ENCODE results near the gene C17orf50.

C17orf50 gene

GRCh38 chr17:35773679-35774425, 13.2 kb downstream of the C17orf50 start:
- Histone ChIP-seq H3K9me3 (ENCODE audit: insufficient read depth, low read length) (no peaks in the 10 kb centered on the region; the same call in 1 of the 2 replicates), H3K4me3 (ENCODE audit: insufficient read length, low read depth) (no peak overlapping the region), H3K36me3 (ENCODE audit: insufficient read depth, insufficient read length, low read length) (no peaks in the 10 kb centered on the region), H3K4me1 (ENCODE audit: insufficient read depth, insufficient read length) (peaks cover 23% of the 10 kb centered on the region), H3K27me3 (ENCODE audit: insufficient read depth, insufficient read length) (no peaks in the 10 kb centered on the region), H3K9ac (ENCODE audit: insufficient read length, low read depth) (peak overlapping the region; percentile 8)
- no peak for DNase-seq (ENCODE audit: low read depth, low spot score)
- TF ChIP-seq YY1 (IDR thresholded peaks at IDR 0.05; ENCODE audit: insufficient read depth, insufficient read length), result no peak
- TF ChIP-seq ZNF274 (IDR thresholded peaks at IDR 0.05; ENCODE audit: low read depth, low read length), result no peak
- no peak for TF ChIP-seq SUZ12 (IDR thresholded peaks at IDR 0.05; ENCODE audit: extremely low read depth, insufficient read depth, insufficient read length)

DNA sequence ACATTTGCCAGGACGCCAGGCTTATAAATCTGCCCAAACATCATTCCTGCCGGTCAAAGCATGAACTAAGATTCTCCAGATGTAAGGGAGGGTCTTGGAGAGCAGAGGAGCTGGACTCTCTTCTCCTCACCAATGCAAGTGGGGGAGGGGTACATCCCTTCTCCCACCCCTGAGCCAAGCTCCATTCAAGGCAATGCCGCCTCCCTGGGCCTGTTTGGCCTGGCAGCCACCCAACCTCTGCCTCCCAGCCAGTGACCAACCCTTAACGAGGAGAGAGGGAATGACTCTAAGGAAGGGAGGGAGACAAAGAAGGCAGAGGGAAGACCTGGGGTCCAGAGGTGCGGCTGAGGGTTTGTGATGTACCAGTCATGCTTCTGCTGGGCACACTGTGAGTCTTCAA, 13.8 kb downstream of the C17orf50 start:
- Histone ChIP-seq H3K36me3 (ENCODE audit: insufficient read depth, insufficient read length, low read length) (no peaks in the 10 kb centered on the region), H3K9me3 (ENCODE audit: insufficient read depth, low read length) (no peaks in the 10 kb centered on the region; the same call in 1 of the 2 replicates), H3K4me1 (ENCODE audit: insufficient read depth, insufficient read length) (peaks cover 23% of the 10 kb centered on the region), H3K4me3 (ENCODE audit: insufficient read length, low read depth) (no peak overlapping the region), H3K27me3 (ENCODE audit: insufficient read depth, insufficient read length) (no peaks in the 10 kb centered on the region), H3K9ac (ENCODE audit: insufficient read length, low read depth) (no peak overlapping the region)
- no peak for DNase-seq (ENCODE audit: low read depth, low spot score)
- TF ChIP-seq YY1 (IDR thresholded peaks at IDR 0.05; ENCODE audit: insufficient read depth, insufficient read length) (no peak), SUZ12 (IDR thresholded peaks at IDR 0.05; ENCODE audit: extremely low read depth, insufficient read depth, insufficient read length) (no peak)

GRCh38 chr17:35775039-35775438, 14.4 kb downstream of the C17orf50 start:
- Histone ChIP-seq H3K9me3 (ENCODE audit: insufficient read depth, low read length) (no peaks in the 10 kb centered on the region; the same call in 1 of the 2 replicates), H3K9ac (ENCODE audit: insufficient read length, low read depth) (no peak overlapping the region)
- TF ChIP-seq YY1 (IDR thresholded peaks at IDR 0.05; ENCODE audit: insufficient read depth, insufficient read length), result no peak

DNA sequence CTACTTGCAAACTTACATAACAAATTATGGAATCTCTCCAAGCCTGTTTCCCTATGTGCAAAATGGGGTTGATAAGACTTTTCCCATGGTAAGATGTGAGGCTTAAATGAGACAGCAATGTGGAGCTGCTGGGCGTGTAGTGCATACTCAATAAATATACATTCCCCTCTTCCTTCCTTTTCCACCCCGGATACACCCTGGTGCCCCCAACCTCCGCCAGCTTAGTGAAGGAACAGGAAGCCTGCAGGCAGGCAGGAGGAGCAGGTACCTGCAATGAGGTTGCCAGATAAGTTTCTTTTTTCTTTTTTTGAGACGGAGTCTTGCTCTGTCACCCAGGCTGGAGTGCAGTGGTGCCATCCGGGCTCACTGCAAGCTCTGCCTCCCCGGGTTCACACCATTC, 14.9 kb downstream of the C17orf50 start:
- Histone ChIP-seq H3K4me3 (ENCODE audit: insufficient read length, low read depth) (no peak overlapping the region), H3K27me3 (ENCODE audit: insufficient read depth, insufficient read length) (no peaks in the 10 kb centered on the region), H3K36me3 (ENCODE audit: insufficient read depth, insufficient read length, low read length) (no peaks in the 10 kb centered on the region), H3K9ac (ENCODE audit: insufficient read length, low read depth) (no peak overlapping the region), H3K4me1 (ENCODE audit: insufficient read depth, insufficient read length) (peaks cover 23% of the 10 kb centered on the region), H3K9me3 (ENCODE audit: insufficient read depth, low read length) (no peaks in the 10 kb centered on the region)
- TF ChIP-seq ZNF274 (IDR thresholded peaks at IDR 0.05; ENCODE audit: low read depth, low read length), result no peak
- no peak for TF ChIP-seq YY1 (IDR thresholded peaks at IDR 0.05; ENCODE audit: insufficient read depth, insufficient read length)
- TF ChIP-seq SUZ12 (IDR thresholded peaks at IDR 0.05; ENCODE audit: extremely low read depth, insufficient read depth, insufficient read length), result no peak
- no peak for DNase-seq (ENCODE audit: low read depth, low spot score)

More at GRCh38 chr17:35775039-35775438, 14.4 kb downstream of the C17orf50 start:
- H3K4me1 ChIP-seq (ENCODE audit: insufficient read depth, insufficient read length), result peaks cover 23% of the 10 kb centered on the region
- H3K36me3 ChIP-seq (ENCODE audit: insufficient read depth, insufficient read length, low read length), result no peaks in the 10 kb centered on the region
- H3K4me3 ChIP-seq (ENCODE audit: insufficient read length, low read depth), result no peak overlapping the region
- H3K27me3 ChIP-seq (ENCODE audit: insufficient read depth, insufficient read length), result no peaks in the 10 kb centered on the region
- DNase-seq (ENCODE audit: low read depth, low spot score), result no peak

DNA sequence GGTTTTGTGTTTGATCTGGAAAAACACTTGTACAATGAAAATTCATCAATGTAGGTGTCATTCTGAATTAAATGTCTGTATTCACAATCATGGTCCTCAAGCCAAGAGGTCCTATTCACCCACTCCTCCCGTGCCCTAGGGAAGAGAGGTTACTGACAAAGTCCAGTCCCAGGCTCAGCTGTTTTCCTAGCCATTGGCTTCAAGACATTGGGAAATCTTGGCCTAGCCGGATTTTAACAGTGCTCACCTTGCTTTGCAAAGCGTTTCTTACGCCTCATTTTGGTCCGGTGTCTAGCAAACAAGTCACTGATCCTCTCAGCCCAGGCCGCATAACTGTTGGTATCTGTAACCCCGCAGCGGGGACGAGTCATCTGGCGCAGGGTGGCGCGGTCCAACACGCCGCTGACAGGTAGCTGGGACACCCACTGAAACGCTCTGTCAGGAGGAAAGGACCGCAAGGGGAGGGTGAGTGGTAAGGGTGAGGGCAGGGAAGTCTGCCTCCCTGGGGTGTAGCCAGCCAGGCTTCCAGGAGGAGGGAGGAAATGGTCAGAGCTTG, 18.0 kb downstream of the C17orf50 start:
- H3K4me3 ChIP-seq (ENCODE audit: insufficient read length, low read depth), result no peak overlapping the region
- TF ChIP-seq YY1 (IDR thresholded peaks at IDR 0.05; ENCODE audit: insufficient read depth, insufficient read length), result no peak
- TF ChIP-seq SUZ12 (IDR thresholded peaks at IDR 0.05; ENCODE audit: extremely low read depth, insufficient read depth, insufficient read length), result no peak
- no peak for TF ChIP-seq ZNF274 (IDR thresholded peaks at IDR 0.05; ENCODE audit: low read depth, low read length)
- H3K9me3 ChIP-seq (ENCODE audit: insufficient read depth, low read length), result no peaks in the 10 kb centered on the region
- no peaks in the 10 kb centered on the region for H3K36me3 ChIP-seq (ENCODE audit: insufficient read depth, insufficient read length, low read length)
- DNase-seq (ENCODE audit: low read depth, low spot score), result no peak
- no peak overlapping the region for H3K9ac ChIP-seq (ENCODE audit: insufficient read length, low read depth)
- no peaks in the 10 kb centered on the region for H3K27me3 ChIP-seq (ENCODE audit: insufficient read depth, insufficient read length)
- H3K4me1 ChIP-seq (ENCODE audit: insufficient read depth, insufficient read length), result peaks cover 18% of the 10 kb centered on the region

- Histone ChIP-seq H3K36me3 (ENCODE audit: insufficient read depth, insufficient read length, low read length) (no peaks in the 10 kb centered on the region), H3K4me1 (ENCODE audit: insufficient read depth, insufficient read length) (peaks cover 4% of the 10 kb centered on the region), H3K27me3 (ENCODE audit: insufficient read depth, insufficient read length) (no peaks in the 10 kb centered on the region), H3K4me3 (ENCODE audit: insufficient read length, low read depth) (no peak overlapping the region), H3K9me3 (ENCODE audit: insufficient read depth, low read length) (no peaks in the 10 kb centered on the region), H3K9ac (ENCODE audit: insufficient read length, low read depth) (no peak overlapping the region)
- TF ChIP-seq SUZ12 (IDR thresholded peaks at IDR 0.05; ENCODE audit: extremely low read depth, insufficient read depth, insufficient read length) (no peak), ZNF274 (IDR thresholded peaks at IDR 0.05; ENCODE audit: low read depth, low read length) (no peak), YY1 (IDR thresholded peaks at IDR 0.05; ENCODE audit: insufficient read depth, insufficient read length) (no peak)
- no peak for DNase-seq (ENCODE audit: low read depth, low spot score)
These were observed 20.3 kb downstream of the C17orf50 start for GRCh38 chr17:35780950-35781349.

DNA sequence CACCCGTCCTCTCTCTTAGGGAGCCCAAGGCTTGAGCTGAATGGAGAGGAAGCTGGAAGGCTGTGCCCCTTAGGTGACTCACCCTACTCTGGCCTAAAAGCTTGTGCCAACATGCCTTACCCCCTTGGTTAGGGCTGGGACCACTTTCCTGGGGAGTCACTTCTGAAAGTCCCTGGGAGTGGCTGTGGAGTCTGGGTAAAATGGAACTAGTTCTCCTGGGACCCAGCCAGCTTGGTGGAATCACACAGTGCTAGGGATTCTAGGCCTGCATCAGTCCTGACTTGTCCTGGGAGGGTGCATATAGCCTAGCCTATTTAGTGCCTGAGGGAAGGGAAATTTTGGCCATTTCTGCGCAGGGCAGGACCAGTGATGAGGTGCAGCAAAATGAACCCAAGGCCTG, 24.2 kb downstream of the C17orf50 start:
- no peak for DNase-seq (ENCODE audit: low read depth, low spot score)
- Histone ChIP-seq H3K4me1 (ENCODE audit: insufficient read depth, insufficient read length) (peaks cover 2% of the 10 kb centered on the region), H3K9me3 (ENCODE audit: insufficient read depth, low read length) (no peaks in the 10 kb centered on the region), H3K9ac (ENCODE audit: insufficient read length, low read depth) (no peak overlapping the region), H3K27me3 (ENCODE audit: insufficient read depth, insufficient read length) (no peaks in the 10 kb centered on the region), H3K36me3 (ENCODE audit: insufficient read depth, insufficient read length, low read length) (no peaks in the 10 kb centered on the region), H3K4me3 (ENCODE audit: insufficient read length, low read depth) (no peak overlapping the region)
- TF ChIP-seq ZNF274 (IDR thresholded peaks at IDR 0.05; ENCODE audit: low read depth, low read length) (no peak), SUZ12 (IDR thresholded peaks at IDR 0.05; ENCODE audit: extremely low read depth, insufficient read depth, insufficient read length) (no peak), YY1 (IDR thresholded peaks at IDR 0.05; ENCODE audit: insufficient read depth, insufficient read length) (no peak)
